HG03097 (cell line): ENCODE measurements around the gene COX17.

Experiments
- ATAC-seq: cut with Tn5 transposase; IDR thresholded peaks from one replicate; pipeline ENCODE4 v1.9.1; 2021; ENCODE audit not compliant: unreplicated experiment, low FRiP score

COX17 gene

GRCh38 chr3:119647171-119647570 lies 30.0 kb downstream of the COX17 start:
- ATAC-seq = no peak

- no peak for ATAC-seq
Measured at GRCh38 chr3:119645813-119646212, 31.4 kb downstream of the COX17 start.

- no peak for ATAC-seq
Measured at GRCh38 chr3:119644481-119644880, 32.7 kb downstream of the COX17 start.

- no peak for ATAC-seq
Measured at GRCh38 chr3:119643528-119643927, 33.7 kb downstream of the COX17 start.

GRCh38 chr3:119642746-119643473 lies 34.3 kb downstream of the COX17 start:
- ATAC-seq = no peak

GRCh38 chr3:119641416-119641815 lies 35.8 kb downstream of the COX17 start:
- no peak for ATAC-seq

GRCh38 chr3:119639494-119640350 lies 37.5 kb downstream of the COX17 start:
- no peak for ATAC-seq

GRCh38 chr3:119637679-119638477 lies 39.3 kb downstream of the COX17 start:
- ATAC-seq = peak; percentile 35

GRCh38 chr3:119636891-119637611 lies 40.2 kb downstream of the COX17 start:
- no peak for ATAC-seq

- no peak for ATAC-seq
Measured at GRCh38 chr3:119636249-119636648, 41.0 kb downstream of the COX17 start.

- no peak for ATAC-seq
Measured at GRCh38 chr3:119635719-119636118, 41.5 kb downstream of the COX17 start.

GRCh38 chr3:119632829-119633228 lies 44.4 kb downstream of the COX17 start:
- ATAC-seq = no peak

GRCh38 chr3:119632216-119632615 lies 45.0 kb downstream of the COX17 start:
- no peak for ATAC-seq

GRCh38 chr3:119631516-119631915 lies 45.7 kb downstream of the COX17 start:
- ATAC-seq = no peak

GRCh38 chr3:119630880-119631329 lies 46.3 kb downstream of the COX17 start:
- no peak for ATAC-seq

- ATAC-seq = no peak
Measured at GRCh38 chr3:119630128-119630879, 46.9 kb downstream of the COX17 start.

GRCh38 chr3:119628816-119629445 lies 48.3 kb downstream of the COX17 start:
- no peak for ATAC-seq

- ATAC-seq = peak; percentile 53
Measured at GRCh38 chr3:119628390-119628789, 48.8 kb downstream of the COX17 start.

- ATAC-seq = no peak
Measured at GRCh38 chr3:119627461-119627860, 49.7 kb downstream of the COX17 start.
